Measurements from ENCODE around the gene TLR6.

TLR6 gene

GRCh38 chr4:38856524-38857337 lies at the start of gene TLR6:
Gene TLR6, minus strand, starts transcription at chr4:38856817. Its CDS starts 27,344 bp downstream, at chr4:38829473.
- DNase-seq, result peak; percentile 31

- DNase-seq, result no peak
Observed at GRCh38 chr4:38905652-38906385, 49.2 kb upstream of the TLR6 start.

- no peak for DNase-seq
Observed at GRCh38 chr4:38904682-38905081, 48.1 kb upstream of the TLR6 start.

- DNase-seq, result no peak
Observed at GRCh38 chr4:38904090-38904666, 47.6 kb upstream of the TLR6 start.

GRCh38 chr4:38902695-38903094 lies 46.1 kb upstream of the TLR6 start:
- DNase-seq, result no peak

- DNase-seq, result no peak
Observed at GRCh38 chr4:38902221-38902620, 45.6 kb upstream of the TLR6 start.

GRCh38 chr4:38898245-38898644 lies 41.6 kb upstream of the TLR6 start:
- DNase-seq, result no peak

- no peak for DNase-seq
Observed at GRCh38 chr4:38896940-38897339, 40.3 kb upstream of the TLR6 start.

GRCh38 chr4:38894322-38894982 lies 37.8 kb upstream of the TLR6 start:
- no peak for DNase-seq

GRCh38 chr4:38891051-38891983 lies 34.7 kb upstream of the TLR6 start:
- no peak for DNase-seq

GRCh38 chr4:38889143-38889542 lies 32.5 kb upstream of the TLR6 start:
- no peak for DNase-seq

GRCh38 chr4:38884254-38884653 lies 27.6 kb upstream of the TLR6 start:
- no peak for DNase-seq

GRCh38 chr4:38876636-38877035 lies 20.0 kb upstream of the TLR6 start:
- DNase-seq, result no peak

- no peak for DNase-seq
Observed at GRCh38 chr4:38873290-38873944, 16.8 kb upstream of the TLR6 start.

GRCh38 chr4:38872620-38873019 lies 16.0 kb upstream of the TLR6 start:
- DNase-seq, result peak; percentile 31

GRCh38 chr4:38871593-38871992 lies 15.0 kb upstream of the TLR6 start:
- no peak for DNase-seq

- DNase-seq, result no peak
Observed at GRCh38 chr4:38870098-38870808, 13.6 kb upstream of the TLR6 start.

- DNase-seq, result no peak
Observed at GRCh38 chr4:38869511-38869910, 12.9 kb upstream of the TLR6 start.

- no peak for DNase-seq
Observed at GRCh38 chr4:38868059-38868960, 11.7 kb upstream of the TLR6 start.

Measured in T1000 (cell line).